NCI-H2081 (cell line): ENCODE measurements around the gene LGR5.
"Not testable (repeated sequence)": the region's sequence is repeated elsewhere in the genome, so short reads cannot be mapped to it uniquely, and the experiment has no call there.

Experiments
- DNase-seq, 2 experiments: peaks; one replicate each; lab custom pipeline; 2025; lab: John Stamatoyannopoulos, UW

The LGR5 gene

GRCh38 chr12:71474791-71475190, 35.2 kb downstream of the LGR5 start:
- no peak for DNase-seq

GRCh38 chr12:71475280-71475679, 35.7 kb downstream of the LGR5 start:
- no peak for DNase-seq

- DNase-seq = no peak
Measured at GRCh38 chr12:71476513-71476912, 36.9 kb downstream of the LGR5 start.

GRCh38 chr12:71477609-71478008, 38.0 kb downstream of the LGR5 start:
- DNase-seq = peak in 1 of 2 experiments; percentile 5

- DNase-seq = no peak
Measured at GRCh38 chr12:71478270-71478669, 38.7 kb downstream of the LGR5 start.

- DNase-seq = no peak
Measured at GRCh38 chr12:71484272-71484905, 44.8 kb downstream of the LGR5 start.

GRCh38 chr12:71490844-71491243, 51.2 kb downstream of the LGR5 start:
- not testable (repeated sequence) for DNase-seq

- no peak for DNase-seq
Measured at GRCh38 chr12:71492604-71493003, 53.0 kb downstream of the LGR5 start.

GRCh38 chr12:71499834-71500233, 60.2 kb downstream of the LGR5 start:
- DNase-seq = no peak

- DNase-seq = peak; percentile 56 to 81
Measured at GRCh38 chr12:71503579-71504391, 64.2 kb downstream of the LGR5 start.

GRCh38 chr12:71504476-71504875, 64.9 kb downstream of the LGR5 start:
- no peak for DNase-seq

- DNase-seq = no peak
Measured at GRCh38 chr12:71509705-71510104, 70.1 kb downstream of the LGR5 start.

GRCh38 chr12:71517145-71517846, 77.7 kb downstream of the LGR5 start:
- no peak for DNase-seq

- no peak for DNase-seq
Measured at GRCh38 chr12:71521125-71521524, 81.5 kb downstream of the LGR5 start.

GRCh38 chr12:71524626-71525025, 85.0 kb downstream of the LGR5 start:
- DNase-seq = no peak

GRCh38 chr12:71533703-71534102, 94.1 kb downstream of the LGR5 start:
- DNase-seq = peak in 1 of 2 experiments; percentile 10

- no peak for DNase-seq
Measured at GRCh38 chr12:71536279-71536938, 96.8 kb downstream of the LGR5 start.

- no peak for DNase-seq
Measured at GRCh38 chr12:71536939-71537622, 97.5 kb downstream of the LGR5 start.

GRCh38 chr12:71538807-71539206, 99.2 kb downstream of the LGR5 start:
- no peak for DNase-seq

- DNase-seq = no peak
Measured at GRCh38 chr12:71541583-71541982, 102.0 kb downstream of the LGR5 start.

GRCh38 chr12:71546322-71546861, 106.8 kb downstream of the LGR5 start:
- no peak for DNase-seq
